Fibroblast of skin of left biceps (primary cell): ENCODE measurements around the gene DSG4.
"Not testable (repeated sequence)": the region's sequence is repeated elsewhere in the genome, so short reads cannot be mapped to it uniquely, and the experiment has no call there.

Experiments used
- DNase-seq, 2 experiments: peaks; one replicate each; pipeline ENCODE4 v3.0.0-alpha.2; 2013; ENCODE audit warnings: low read depth in 2 of 2

Gene DSG4

GRCh38 chr18:31376477-31376876, at the start of gene DSG4:
Gene DSG4, plus strand, starts transcription at chr18:31376777. Its CDS starts 135 bp downstream, at chr18:31376912.
- no peak for DNase-seq

- DNase-seq = no peak
Observed at GRCh38 chr18:31329787-31330438, 46.7 kb upstream of the DSG4 start.

- no peak for DNase-seq
Observed at GRCh38 chr18:31343454-31343853, 33.1 kb upstream of the DSG4 start.

GRCh38 chr18:31353336-31353735, 23.2 kb upstream of the DSG4 start:
- DNase-seq = not testable (repeated sequence)

- DNase-seq = no peak
Observed at GRCh38 chr18:31354990-31355389, 21.6 kb upstream of the DSG4 start.

- no peak for DNase-seq
Observed at GRCh38 chr18:31356025-31356424, 20.6 kb upstream of the DSG4 start.

- no peak for DNase-seq
Observed at GRCh38 chr18:31364190-31364589, 12.4 kb upstream of the DSG4 start.

GRCh38 chr18:31369478-31369877, 7.1 kb upstream of the DSG4 start:
- DNase-seq = no peak

GRCh38 chr18:31371989-31372388, 4.6 kb upstream of the DSG4 start:
- DNase-seq = no peak

GRCh38 chr18:31373641-31374040, 2.9 kb upstream of the DSG4 start:
- DNase-seq = no peak

- no peak for DNase-seq
Observed at GRCh38 chr18:31380912-31381311, 4.3 kb downstream of the DSG4 start.

- DNase-seq = no peak
Observed at GRCh38 chr18:31382107-31382506, 5.5 kb downstream of the DSG4 start.

GRCh38 chr18:31386741-31387140, 10.2 kb downstream of the DSG4 start:
- DNase-seq = no peak

- no peak for DNase-seq
Observed at GRCh38 chr18:31393286-31393685, 16.7 kb downstream of the DSG4 start.

- no peak for DNase-seq
Observed at GRCh38 chr18:31396796-31397612, 20.4 kb downstream of the DSG4 start.

- no peak for DNase-seq
Observed at GRCh38 chr18:31398191-31398590, 21.6 kb downstream of the DSG4 start.

- DNase-seq = no peak
Observed at GRCh38 chr18:31399306-31400032, 22.9 kb downstream of the DSG4 start.

GRCh38 chr18:31401156-31402025, 24.8 kb downstream of the DSG4 start:
- DNase-seq = no peak

- no peak for DNase-seq
Observed at GRCh38 chr18:31402026-31402373, 25.4 kb downstream of the DSG4 start.

GRCh38 chr18:31403409-31403808, 26.8 kb downstream of the DSG4 start:
- DNase-seq = no peak

- DNase-seq = no peak
Observed at GRCh38 chr18:31407649-31408048, 31.1 kb downstream of the DSG4 start.

GRCh38 chr18:31409276-31409675, 32.7 kb downstream of the DSG4 start:
- DNase-seq = no peak
